ENCODE results near the gene PTPN5.
"Not testable (repeated sequence)": the region's sequence is repeated elsewhere in the genome, so short reads cannot be mapped to it uniquely, and the experiment has no call there.

Gene PTPN5
- long read RNA-seq, donor 1 = 0 reads
- long read RNA-seq, donor 2 = 0 reads
- long read RNA-seq, donor 3, partial matches to known transcripts = 0 of 1 reads
- long read RNA-seq, donor 3, other reads (novel, unspliced or antisense) = 0 of 1 reads
- long read RNA-seq, donor 4 = 0 reads
- long read RNA-seq, donor 5 = 0 reads
- long read RNA-seq, donor 6 = 0 reads
- long read RNA-seq, donor 7 = 0 reads
- long read RNA-seq, donor 8 = 0 reads

- DNase-seq = peak; percentile 71
Measured at GRCh38 chr11:18791207-18791968, at the start of gene PTPN5. TSS of gene PTPN5 (minus strand) at chr11:18791798. CDS start at chr11:18771958, 19,840 bp downstream.

DNA sequence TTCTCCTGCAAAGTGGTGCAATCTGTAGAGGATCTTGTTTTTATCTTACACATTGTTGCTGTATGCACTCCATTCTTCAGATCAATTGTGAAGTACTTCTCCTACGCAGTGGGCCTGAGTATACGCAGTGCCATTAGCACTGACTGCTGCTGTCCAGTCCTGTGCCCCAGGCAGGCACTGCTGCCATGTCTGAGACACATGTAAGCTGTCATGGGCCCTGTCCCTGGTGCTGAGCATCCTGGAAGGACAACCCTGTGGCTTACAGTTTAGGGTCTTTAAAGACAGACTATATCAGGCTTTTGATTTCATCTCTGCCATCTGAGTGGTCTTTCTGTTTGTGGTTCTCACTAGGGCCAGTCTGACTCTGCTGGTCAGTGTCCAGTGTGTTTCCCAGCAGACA is 44.8 kb upstream of the PTPN5 start:
- DNase-seq = no peak

- no peak for DNase-seq
Measured at GRCh38 chr11:18834754-18835466, 43.3 kb upstream of the PTPN5 start.

DNA sequence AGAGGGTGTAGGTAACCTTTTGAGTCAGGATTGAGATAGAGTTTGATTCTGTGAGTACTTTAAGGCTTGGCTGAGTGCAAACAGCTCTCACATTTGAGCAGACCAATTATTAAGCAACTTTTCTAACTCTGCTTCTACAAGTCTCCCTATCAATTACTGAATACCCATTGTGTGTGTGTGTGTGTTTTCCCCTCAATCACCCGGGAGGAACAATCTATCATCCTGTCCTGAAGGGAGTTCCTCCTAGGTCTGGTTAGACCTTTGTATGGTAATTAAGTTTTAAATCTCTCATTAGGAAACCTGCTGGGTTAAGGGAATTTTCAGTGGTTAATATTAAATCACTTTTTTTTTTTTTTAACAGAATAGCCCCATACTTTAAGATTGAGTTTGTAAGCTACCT is 28.6 kb upstream of the PTPN5 start:
- DNase-seq = not testable (repeated sequence)

GRCh38 chr11:18804199-18804999 is 12.8 kb upstream of the PTPN5 start:
- no peak for DNase-seq

- DNase-seq = peak; percentile 39
Measured at GRCh38 chr11:18802381-18803257, 11.0 kb upstream of the PTPN5 start.

DNA sequence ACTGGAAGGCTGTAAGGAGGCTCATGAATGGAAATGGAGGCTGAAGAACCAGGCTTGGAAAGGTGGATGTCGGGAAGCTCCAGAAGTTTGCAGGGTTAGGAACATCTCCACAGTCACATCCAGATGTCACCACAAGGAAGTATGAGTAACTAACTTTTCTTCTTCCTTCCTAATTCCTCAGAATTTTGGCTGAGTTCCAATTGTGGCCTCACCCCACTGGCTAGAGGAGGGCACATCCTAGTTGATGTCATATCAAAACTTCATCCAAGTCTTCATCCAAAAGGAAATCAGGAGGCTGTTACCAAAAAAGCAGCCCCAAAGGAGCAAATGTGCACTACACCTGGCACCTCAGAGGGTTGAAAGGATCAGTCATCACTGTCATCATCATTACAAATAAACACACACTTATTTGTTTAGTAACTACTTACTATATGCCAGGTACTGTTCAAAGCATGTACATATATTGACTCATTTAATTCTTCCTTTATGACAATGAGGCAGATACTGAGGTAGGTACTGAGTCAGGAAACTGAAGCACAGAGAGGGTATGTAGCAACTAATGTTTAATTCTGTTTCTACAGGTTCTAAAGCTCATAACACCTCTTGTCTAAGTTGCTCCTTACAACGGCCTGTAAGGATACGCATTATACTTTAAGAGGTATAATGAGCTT is 7.3 kb upstream of the PTPN5 start:
- DNase-seq = no peak

DNA sequence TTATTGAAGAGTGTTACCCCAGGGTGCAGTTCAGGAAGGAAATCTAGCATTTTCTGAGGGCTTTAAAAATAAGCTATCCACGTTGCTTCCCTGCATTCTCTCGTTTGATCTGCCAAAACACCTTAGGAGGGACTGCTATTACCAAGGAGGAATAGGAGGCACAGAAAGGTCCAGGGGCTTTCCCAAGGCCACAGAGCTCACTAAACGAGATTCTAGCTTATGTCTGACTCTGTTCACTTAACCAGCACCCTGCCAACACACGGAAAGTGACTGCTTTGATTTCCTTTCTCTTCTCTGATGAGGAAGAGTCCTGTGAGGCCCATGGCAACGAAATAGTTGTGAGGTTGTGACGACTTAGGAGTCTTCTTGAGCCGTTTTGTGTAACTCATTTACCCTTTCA is 3.4 kb upstream of the PTPN5 start:
- no peak for DNase-seq

- no peak for DNase-seq
Measured at GRCh38 chr11:18792827-18793226, 1.2 kb upstream of the PTPN5 start.

GRCh38 chr11:18791969-18792628 is 501 bp upstream of the PTPN5 start:
- no peak for DNase-seq

DNA sequence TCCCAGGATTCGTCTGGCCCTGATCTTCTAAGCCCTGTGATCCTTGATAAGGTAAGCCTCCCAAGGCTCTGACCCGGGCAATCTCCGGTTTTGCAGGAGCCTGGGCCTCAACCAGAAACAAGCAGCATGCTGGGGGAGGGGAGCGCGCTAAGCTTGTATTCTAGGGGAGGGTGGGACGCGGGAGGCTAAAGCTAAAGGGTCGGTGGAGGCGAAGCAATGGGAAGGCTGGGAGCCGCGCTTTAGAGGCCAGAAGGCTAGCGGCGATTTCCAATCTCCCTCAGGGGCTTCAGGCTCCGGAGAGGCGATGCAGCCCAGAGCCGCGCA is 753 bp downstream of the PTPN5 start:
- DNase-seq = no peak

GRCh38 chr11:18789942-18790341 is 1.7 kb downstream of the PTPN5 start:
- no peak for DNase-seq

DNA sequence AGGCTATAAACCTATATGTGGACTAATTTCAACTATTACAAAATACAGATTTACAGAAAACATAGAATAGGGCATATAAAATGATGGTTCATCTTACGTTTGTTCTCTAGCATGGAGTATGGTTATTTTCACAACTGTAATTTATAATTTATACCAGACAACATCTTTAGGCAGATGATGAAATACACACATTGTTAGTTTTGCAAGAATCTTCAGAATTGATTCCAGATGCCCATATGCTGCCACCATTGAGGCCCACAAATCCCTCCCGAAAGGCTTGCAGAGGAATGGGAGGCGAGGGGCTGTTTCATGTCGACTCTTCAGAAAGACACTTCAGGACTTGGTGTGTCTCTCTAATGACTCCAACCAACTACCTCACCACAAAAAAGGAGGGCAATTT is 6.2 kb downstream of the PTPN5 start:
- DNase-seq = no peak

DNA sequence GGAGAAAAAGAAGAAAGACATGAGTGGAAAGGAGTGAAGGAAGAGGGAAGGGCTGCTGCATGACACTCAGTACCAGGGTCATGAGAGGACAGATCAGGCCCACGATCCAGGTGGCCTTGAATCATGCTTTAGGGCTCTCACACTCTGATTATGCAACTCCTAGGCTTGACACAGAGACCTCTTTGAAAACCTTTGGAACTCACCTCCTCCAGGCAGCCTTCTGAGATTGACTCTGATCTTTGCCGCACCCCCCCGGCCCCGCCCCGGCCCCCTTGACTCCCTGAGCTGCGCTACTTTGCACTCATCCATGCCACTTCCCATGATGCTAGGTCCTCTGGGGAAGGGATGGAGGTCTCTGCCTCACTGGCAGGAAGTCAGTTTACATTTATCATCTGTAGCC is 10.7 kb downstream of the PTPN5 start:
- DNase-seq = no peak

GRCh38 chr11:18780329-18780728 is 11.3 kb downstream of the PTPN5 start:
- DNase-seq = no peak

- no peak for DNase-seq
Measured at GRCh38 chr11:18778468-18778867, 13.1 kb downstream of the PTPN5 start.

DNA sequence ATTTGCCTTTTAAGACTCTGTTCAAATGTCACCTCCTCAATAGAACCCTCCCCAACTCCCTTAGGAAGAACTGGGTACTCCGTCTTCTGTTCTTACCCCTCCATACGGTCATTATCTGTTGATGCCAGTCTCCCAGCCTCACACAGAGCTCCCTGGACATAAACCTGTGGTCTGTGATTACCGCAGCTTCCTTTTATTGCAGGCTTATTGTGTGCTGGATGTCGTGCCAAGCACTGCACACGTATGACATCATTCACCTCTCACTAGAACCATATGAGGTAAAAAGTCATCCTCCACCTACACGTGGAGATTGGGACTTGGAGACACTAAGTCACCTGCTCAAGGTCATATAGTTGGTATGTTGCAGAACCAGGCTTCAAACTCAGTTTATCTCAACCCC is 15.3 kb downstream of the PTPN5 start:
- DNase-seq = no peak

DNA sequence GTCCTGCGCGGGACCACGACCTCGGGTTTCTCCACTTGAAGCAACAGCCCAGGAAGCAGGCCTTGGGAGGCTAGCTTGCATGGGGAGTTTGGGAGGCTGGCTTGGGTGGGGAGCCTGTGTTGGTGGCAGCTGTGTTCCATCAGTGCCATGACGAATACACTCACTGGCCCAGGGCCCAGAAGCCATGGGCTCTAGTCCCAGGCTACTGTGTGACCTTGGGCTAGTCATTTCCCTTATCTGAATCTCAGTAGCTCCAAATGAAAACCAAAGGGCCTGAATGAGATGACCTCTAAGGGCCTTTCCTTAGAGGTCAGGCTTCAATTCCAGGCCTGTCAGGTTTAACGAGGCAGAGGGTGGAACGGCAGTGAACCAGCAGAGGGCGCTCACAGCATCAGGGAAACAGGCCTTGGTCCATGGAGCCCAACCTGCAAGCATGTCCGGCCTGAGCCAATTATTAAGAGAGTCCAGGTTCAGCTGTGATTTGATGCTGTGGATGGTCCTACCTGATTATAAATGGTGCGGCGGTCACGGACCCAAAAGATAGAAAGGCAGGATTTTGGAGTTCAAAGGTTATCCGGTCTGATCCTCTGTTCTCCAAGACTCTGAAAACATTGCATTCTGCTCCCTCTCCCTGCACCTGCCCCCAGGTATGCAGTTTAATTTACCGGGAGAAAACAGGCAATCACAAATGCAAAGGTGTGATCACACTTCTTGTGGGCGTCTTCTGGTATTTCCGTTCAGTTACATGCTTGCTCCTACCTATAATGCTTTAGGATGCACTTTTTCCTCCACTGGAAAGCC is 15.9 kb downstream of the PTPN5 start:
- DNase-seq = peak; percentile 10

DNA sequence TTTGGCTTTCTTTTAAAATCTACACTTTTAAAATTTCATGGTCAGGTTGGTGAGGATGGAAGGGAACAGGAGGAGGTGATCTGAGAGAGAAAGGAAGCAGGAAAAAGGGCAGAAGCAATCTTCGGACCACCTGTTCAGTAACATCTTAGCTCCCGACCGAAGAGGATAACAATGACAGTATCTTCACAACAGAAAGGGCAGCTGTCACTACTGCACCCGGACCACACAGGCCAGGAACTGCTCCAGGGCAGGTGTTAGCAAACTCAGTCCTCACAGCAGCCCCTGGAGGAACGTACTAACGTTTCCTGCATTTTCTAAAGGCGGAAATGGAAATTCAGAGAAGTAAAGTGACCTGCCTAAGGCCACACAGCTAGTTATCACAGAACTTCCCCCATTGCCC is 16.8 kb downstream of the PTPN5 start:
- no peak for DNase-seq

DNA sequence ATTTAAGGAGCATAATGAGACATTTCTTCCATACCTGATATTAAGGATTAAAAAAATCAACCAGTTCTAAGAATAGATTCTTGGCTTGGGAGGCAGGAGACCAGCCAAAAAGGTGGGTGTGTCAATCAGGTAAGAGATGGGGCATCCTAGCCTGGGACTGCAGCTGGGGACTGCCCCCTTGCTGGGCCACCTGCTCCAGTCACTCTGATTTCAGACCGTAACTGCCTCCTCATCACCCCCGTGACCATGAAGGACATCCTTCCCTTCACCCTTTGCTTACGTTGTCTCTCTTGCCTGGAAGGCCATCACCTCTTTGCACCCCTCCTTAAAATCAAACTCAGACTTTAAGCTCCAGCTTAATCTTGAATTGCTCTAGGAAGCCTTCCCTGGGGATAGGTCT is 17.9 kb downstream of the PTPN5 start:
- DNase-seq = no peak

Measured in right kidney (tissue), 9 donors.